H9 (cell line): Measurements from ENCODE around the gene COL8A1. TPM values are rescaled to one million over a fixed set of nuclear protein-coding genes. Genes with fewer than 3 reads are reported as not detected.
"Not testable (repeated sequence)": the region's sequence is repeated elsewhere in the genome, so short reads cannot be mapped to it uniquely, and the experiment has no call there.

ENCODE experiments used
- DNase-seq: peaks from one replicate; pipeline ENCODE4 v3.0.0-alpha.2; 2017
- H2AFZ ChIP-seq: one replicate; pipeline ENCODE4 v1.6.1; 2013; ENCODE audit warnings: mild to moderate bottlenecking, low read length, control low read depth, moderate library complexity
- H2AK5ac ChIP-seq: 2 replicates; pipeline ENCODE4 v1.6.1; 2013; ENCODE audit warnings: low read length, control low read depth, mixed read lengths; ENCODE audit not compliant: insufficient read length
- H2BK120ac ChIP-seq: one replicate; pipeline ENCODE4 v1.6.1; 2013; ENCODE audit warnings: low read depth, mild to moderate bottlenecking, low read length, control low read depth, inconsistent platforms; ENCODE audit not compliant: poor library complexity, severe bottlenecking
- H2BK12ac ChIP-seq: 2 replicates; pipeline ENCODE4 v1.6.1; 2013; ENCODE audit warnings: low read length, control low read depth, mixed read lengths, low read depth; ENCODE audit not compliant: insufficient read length
- H2BK15ac ChIP-seq: 2 replicates; pipeline ENCODE4 v1.6.1; 2013; ENCODE audit warnings: low read depth, low read length, control low read depth
- H2BK20ac ChIP-seq: one replicate; pipeline ENCODE4 v1.6.1; 2013; ENCODE audit warnings: low read depth, mild to moderate bottlenecking, low read length, control low read depth, inconsistent platforms; ENCODE audit not compliant: poor library complexity, severe bottlenecking
- H2BK5ac ChIP-seq: 2 replicates; pipeline ENCODE4 v1.6.1; 2013; ENCODE audit warnings: low read length, control low read depth, mixed read lengths; ENCODE audit not compliant: insufficient read length
- H3K14ac ChIP-seq: 2 replicates; pipeline ENCODE4 v1.6.1; 2013; ENCODE audit warnings: low read length, control low read depth; ENCODE audit not compliant: insufficient read depth
- H3K18ac ChIP-seq: 2 replicates; pipeline ENCODE4 v1.6.1; 2013; ENCODE audit warnings: low read depth, mild to moderate bottlenecking, mixed read lengths, low read length, control low read depth; ENCODE audit not compliant: insufficient read length
- H3K23ac ChIP-seq: 2 replicates; pipeline ENCODE4 v1.6.1; 2013; ENCODE audit warnings: low read length, control low read depth, mixed read lengths, low read depth; ENCODE audit not compliant: insufficient read length
- H3K23me2 ChIP-seq: 2 replicates; pipeline ENCODE4 v1.6.1; 2013; ENCODE audit warnings: low read depth, mild to moderate bottlenecking, mixed read lengths, low read length, control low read depth; ENCODE audit not compliant: insufficient read length, poor library complexity, severe bottlenecking
- H3K27ac ChIP-seq: 2 replicates; pipeline ENCODE4 v1.5.1; 2013; ENCODE audit warnings: low read length, control low read depth, mixed read lengths, low read depth; ENCODE audit not compliant: insufficient read length
- H3K27me3 ChIP-seq: 2 replicates; pipeline ENCODE4 v1.6.1; 2013; ENCODE audit warnings: low read length, control low read depth, inconsistent platforms; ENCODE audit not compliant: insufficient read depth
- H3K4ac ChIP-seq: 2 replicates; pipeline ENCODE4 v1.6.1; 2013; ENCODE audit warnings: low read depth, mild to moderate bottlenecking, control low read depth, inconsistent platforms, low read length, moderate library complexity
- H3K4me1 ChIP-seq: 2 replicates; pipeline ENCODE4 v1.6.1; 2013; ENCODE audit warnings: low read length, control low read depth, inconsistent platforms; ENCODE audit not compliant: insufficient read depth
- H3K4me2 ChIP-seq: 2 replicates; pipeline ENCODE4 v1.6.1; 2013; ENCODE audit warnings: low read length, control low read depth, mixed read lengths; ENCODE audit not compliant: insufficient read length, insufficient read depth
- H3K56ac ChIP-seq: 2 replicates; pipeline ENCODE4 v1.6.1; 2013; ENCODE audit warnings: low read depth, mild to moderate bottlenecking, mixed read lengths, low read length, control low read depth; ENCODE audit not compliant: insufficient read length
- H3K79me1 ChIP-seq: 2 replicates; pipeline ENCODE4 v1.6.1; 2013; ENCODE audit warnings: low read depth, mild to moderate bottlenecking, moderate library complexity, low read length, control low read depth, inconsistent platforms; ENCODE audit not compliant: insufficient read depth, poor library complexity, severe bottlenecking
- H3K79me2 ChIP-seq: 2 replicates; pipeline ENCODE4 v1.6.1; 2013; ENCODE audit warnings: low read length, control low read depth, inconsistent platforms; ENCODE audit not compliant: insufficient read depth
- H3K9ac ChIP-seq: 2 replicates; pipeline ENCODE4 v1.6.1; 2013; ENCODE audit warnings: low read length, control low read depth, mixed read lengths; ENCODE audit not compliant: insufficient read length; ENCODE audit errors: extremely low read depth
- H3K9me3 ChIP-seq: one replicate; pipeline ENCODE4 v1.6.1; 2013; ENCODE audit warnings: low read depth, low read length, inconsistent platforms; ENCODE audit not compliant: control insufficient read depth
- H3T11ph ChIP-seq: one replicate; pipeline ENCODE4 v1.6.1; 2013; ENCODE audit warnings: mild to moderate bottlenecking, low read length, control low read depth, inconsistent platforms
- H4K20me1 ChIP-seq: one replicate; pipeline ENCODE4 v1.6.1; 2013; ENCODE audit not compliant: control insufficient read depth, insufficient read length, insufficient read depth
- H4K5ac ChIP-seq: 2 replicates; pipeline ENCODE4 v1.6.1; 2013; ENCODE audit warnings: low read depth, mild to moderate bottlenecking, mixed read lengths, low read length, control low read depth; ENCODE audit not compliant: insufficient read length
- H4K8ac ChIP-seq: replicated peaks from 2 replicates; pipeline ENCODE4 v1.6.1; 2013; ENCODE audit warnings: low read length, control low read depth, mixed read lengths, low read depth; ENCODE audit not compliant: insufficient read length
- H4K91ac ChIP-seq: 2 replicates; pipeline ENCODE4 v1.6.1; 2013; ENCODE audit warnings: low read depth, mild to moderate bottlenecking, moderate library complexity, mixed read lengths, low read length, control low read depth; ENCODE audit not compliant: insufficient read length
- H3K27ac Mint-ChIP-seq, 3 experiments: 2 replicates in 2 of 3; 3 replicates in 1 of 3; pipeline ENCODE4 v1.8.0; 2020 to 2021; ENCODE audit warnings: mixed read lengths in 3 of 3, mild to moderate bottlenecking in 1 of 3, moderate library complexity in 1 of 3
- H3K27me3 Mint-ChIP-seq: 2 replicates; pipeline ENCODE4 v1.8.0; 2021; ENCODE audit warnings: low read depth, mild to moderate bottlenecking, moderate library complexity, mixed read lengths
- H3K36me3 Mint-ChIP-seq, 3 experiments: 2 replicates in 2 of 3; 3 replicates in 1 of 3; pipeline ENCODE4 v1.8.0; 2020 to 2021; ENCODE audit warnings: low read depth in 3 of 3, mixed read lengths in 3 of 3; ENCODE audit not compliant: insufficient read depth in 1 of 3
- H3K4me1 Mint-ChIP-seq, 2 experiments: 2 replicates each; pipeline ENCODE4 v1.8.0; 2020; ENCODE audit warnings: mixed read lengths in 2 of 2
- H3K4me3 Mint-ChIP-seq, 2 experiments: 2 replicates in 1 of 2; 3 replicates in 1 of 2; pipeline ENCODE4 v1.8.0; 2020 to 2021; ENCODE audit warnings: mild to moderate bottlenecking in 2 of 2, mixed read lengths in 2 of 2, moderate library complexity in 1 of 2
- H3K9me3 Mint-ChIP-seq, 2 experiments: 2 replicates in 1 of 2; 3 replicates in 1 of 2; pipeline ENCODE4 v1.8.0; 2020; ENCODE audit warnings: mild to moderate bottlenecking in 2 of 2, mixed read lengths in 2 of 2, moderate library complexity in 1 of 2
- WGBS: extraction: QIAGEN DNeasy Blood & Tissue Kit; methylation state at CpG from one replicate; pipeline ENCODE4 v1.1.7; 2013; ENCODE audit warnings: missing lambda C conversion rate, low lambda C conversion rate, mixed read lengths; ENCODE audit not compliant: insufficient read length; ENCODE audit errors: extremely low coverage; 5-methylcytosine and 5-hydroxymethylcytosine counted together
- total RNA-seq: library from RNA; stranded (reverse); gene quantifications from 2 replicates; pipeline ENCODE4 v1.2.1, GENCODE V29; 2021
- TF ChIP-seq, protein P1 (sequence below): fragments of 200-600 bp; sonication (generic); conservative IDR thresholded peaks from 3 replicates; pipeline ENCODE4 v1.8.0; 2021; ENCODE audit warnings: antibody characterized with exemption, mild to moderate bottlenecking

Gene COL8A1
- total RNA-seq, 1 experiment from 2014 or later = 0.17 TPM

DNA sequence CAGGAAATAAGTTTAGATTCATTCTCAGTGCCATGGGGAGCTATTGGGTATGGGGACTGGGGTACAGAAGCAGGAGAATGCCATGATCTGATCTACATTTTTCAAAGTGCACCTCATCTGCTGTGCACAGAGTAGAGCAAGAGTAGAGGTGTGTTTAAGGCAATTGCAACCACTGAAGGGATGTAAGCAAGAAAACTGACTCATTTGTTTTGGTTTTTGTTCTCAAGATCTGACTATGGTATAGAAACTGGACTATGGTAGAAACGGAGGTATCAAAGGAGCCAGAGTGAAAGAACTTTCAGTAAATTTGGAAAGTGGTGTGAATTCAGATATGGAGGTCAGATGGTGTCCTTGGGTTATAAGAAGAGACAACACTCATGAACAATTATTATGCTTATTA, 93.1 kb downstream of the COL8A1 start:
- H4K20me1 ChIP-seq = no peaks in the 10 kb centered on the region
- TF ChIP-seq, protein P1, sequence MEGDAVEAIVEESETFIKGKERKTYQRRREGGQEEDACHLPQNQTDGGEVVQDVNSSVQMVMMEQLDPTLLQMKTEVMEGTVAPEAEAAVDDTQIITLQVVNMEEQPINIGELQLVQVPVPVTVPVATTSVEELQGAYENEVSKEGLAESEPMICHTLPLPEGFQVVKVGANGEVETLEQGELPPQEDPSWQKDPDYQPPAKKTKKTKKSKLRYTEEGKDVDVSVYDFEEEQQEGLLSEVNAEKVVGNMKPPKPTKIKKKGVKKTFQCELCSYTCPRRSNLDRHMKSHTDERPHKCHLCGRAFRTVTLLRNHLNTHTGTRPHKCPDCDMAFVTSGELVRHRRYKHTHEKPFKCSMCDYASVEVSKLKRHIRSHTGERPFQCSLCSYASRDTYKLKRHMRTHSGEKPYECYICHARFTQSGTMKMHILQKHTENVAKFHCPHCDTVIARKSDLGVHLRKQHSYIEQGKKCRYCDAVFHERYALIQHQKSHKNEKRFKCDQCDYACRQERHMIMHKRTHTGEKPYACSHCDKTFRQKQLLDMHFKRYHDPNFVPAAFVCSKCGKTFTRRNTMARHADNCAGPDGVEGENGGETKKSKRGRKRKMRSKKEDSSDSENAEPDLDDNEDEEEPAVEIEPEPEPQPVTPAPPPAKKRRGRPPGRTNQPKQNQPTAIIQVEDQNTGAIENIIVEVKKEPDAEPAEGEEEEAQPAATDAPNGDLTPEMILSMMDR = no peak
- no peak overlapping the region for H4K5ac ChIP-seq
- DNase-seq = no peak
- Mint-ChIP-seq H3K4me1 (no peaks in the 10 kb centered on the region), H3K27ac (no peak overlapping the region; a peak in 1 of 7 replicates), H3K36me3 (no peaks in the 10 kb centered on the region), H3K9me3 (peaks cover 0 to 2% of the 10 kb centered on the region in 2 experiments; a peak in 3 of 5 replicates), H3K4me3 (no peak overlapping the region), H3K27me3 (no peaks in the 10 kb centered on the region)
- no peak overlapping the region for H4K91ac ChIP-seq
- no peak overlapping the region for H3K56ac ChIP-seq
- no peaks in the 10 kb centered on the region for H3K9me3 ChIP-seq
- H3K23me2 ChIP-seq = no peaks in the 10 kb centered on the region
- H2BK120ac ChIP-seq = no peak overlapping the region
- H2AFZ ChIP-seq = no peak overlapping the region
- no CpG with 5 or more reads among the region's 1 CpG for whole genome bisulfite sequencing
- H2BK15ac ChIP-seq = no peak overlapping the region
- no peak overlapping the region for H2AK5ac ChIP-seq
- no peaks in the 10 kb centered on the region for H3K4me1 ChIP-seq
- H2BK12ac ChIP-seq = no peak overlapping the region
- H3K27me3 ChIP-seq = no peaks in the 10 kb centered on the region
- no peak overlapping the region for H3K27ac ChIP-seq
- no peak overlapping the region for H3K4me2 ChIP-seq
- H3K14ac ChIP-seq = no peak overlapping the region
- H3K18ac ChIP-seq = no peak overlapping the region
- H2BK20ac ChIP-seq = no peak overlapping the region
- no peak overlapping the region for H3K23ac ChIP-seq
- H4K8ac ChIP-seq = no peak overlapping the region
- H3K79me1 ChIP-seq = no peaks in the 10 kb centered on the region
- H3K9ac ChIP-seq = no peak overlapping the region
- no peak overlapping the region for H2BK5ac ChIP-seq
- H3K4ac ChIP-seq = no peak overlapping the region
- H3T11ph ChIP-seq = no peak overlapping the region
- H3K79me2 ChIP-seq = no peaks in the 10 kb centered on the region

DNA sequence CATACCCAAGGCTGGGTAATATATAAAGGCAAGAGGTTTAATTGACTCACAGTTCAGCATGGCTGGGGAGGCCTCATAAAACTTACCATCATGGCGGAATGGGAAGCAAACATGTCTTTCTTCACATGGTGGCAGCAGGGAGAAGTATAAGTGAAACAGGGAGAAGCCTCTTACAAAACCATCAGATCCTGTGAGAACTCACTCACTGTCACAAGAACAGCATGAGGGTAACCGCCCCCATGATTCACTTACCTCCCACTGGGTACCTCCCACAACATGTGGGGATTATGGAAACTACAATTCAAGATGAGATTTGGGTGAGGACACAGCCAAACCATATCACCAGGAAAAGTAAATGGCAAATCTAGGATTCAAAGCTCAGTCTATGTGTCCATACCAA, 102.0 kb downstream of the COL8A1 start:
- not testable (repeated sequence) for H2BK15ac ChIP-seq, H3K27me3 Mint-ChIP-seq, H3K79me2 ChIP-seq, H3K56ac ChIP-seq, H3K27ac Mint-ChIP-seq, H4K5ac ChIP-seq, H3K27me3 ChIP-seq, H2BK5ac ChIP-seq, H2BK12ac ChIP-seq, H4K91ac ChIP-seq, H4K8ac ChIP-seq, H4K20me1 ChIP-seq, H3K27ac ChIP-seq, H2BK120ac ChIP-seq, H3K23me2 ChIP-seq, H2AFZ ChIP-seq, H3K4me3 Mint-ChIP-seq, DNase-seq, H2AK5ac ChIP-seq, H3K9me3 ChIP-seq, H3K4me1 ChIP-seq, H3K4me2 ChIP-seq, H3T11ph ChIP-seq, H2BK20ac ChIP-seq, H3K9ac ChIP-seq, H3K18ac ChIP-seq, H3K79me1 ChIP-seq, H3K23ac ChIP-seq, H3K14ac ChIP-seq, H3K4ac ChIP-seq, H3K4me1 Mint-ChIP-seq
- WGBS = no CpG with 5 or more reads among the region's 2 CpGs
- Mint-ChIP-seq H3K9me3 (peaks cover 18 to 19% of the 10 kb centered on the region in 2 experiments), H3K36me3 (peaks cover 5 to 26% (median 17%) of the 10 kb centered on the region in 3 experiments)
